Measurements from ENCODE around the gene PEMT. TPM values are rescaled to one million over a fixed set of nuclear protein-coding genes. Genes with fewer than 3 reads are reported as not detected.
A peak's percentile ranks its signal among the peaks of the same experiment; 100 is the strongest.

PEMT gene
- total and polyA plus RNA-seq, 2 of the 8 experiments (the other 6 are each of a cell fraction or from before 2014, with no cell fraction given): 42.0 to 118 TPM

GRCh38 chr17:17511881-17512858 lies 79.3 kb downstream of the PEMT start:
- H3K18ac ChIP-seq (ENCODE audit: extremely low read depth, low read length): no peak overlapping the region
- POLR2A ChIA-PET (ENCODE audit: partially characterized antibody): interaction anchor here (0.7 to 3.0 kb wide), 2 partner anchors 16 to 57 kb away, joined by 3 to 26 read pairs; partner anchors contain the start of gene RASD1
- WGBS, 2 experiments (ENCODE audit: extremely low coverage in 1 of 2, insufficient coverage in 1 of 2, insufficient read length in 1 of 2, insufficient replicate concordance in 2 of 2, low coverage in 1 of 2, low lambda C conversion rate in 2 of 2, missing lambda C conversion rate in 1 of 2): 90% methylated on average over 24 of the region's 29 CpGs; no CpG with 5 or more reads in 1 of the 2 experiments
- TF ChIP-seq MAFK (IDR thresholded peaks at IDR 0.05; ENCODE audit: low read depth, low read length) (no peak), POU5F1 (IDR thresholded peaks at IDR 0.05; ENCODE audit: low read depth, low read length) (no peak), JUN (IDR thresholded peaks at IDR 0.05; ENCODE audit: low read depth, low read length) (no peak), BRCA1 (IDR thresholded peaks at IDR 0.05; ENCODE audit: low read depth, low read length) (no peak), MAX (IDR thresholded peaks at IDR 0.05) (no peak), EZH2 (IDR thresholded peaks at IDR 0.05; ENCODE audit: low read depth, low read length, severe bottlenecking) (no peak), USF2 (IDR thresholded peaks at IDR 0.05; ENCODE audit: low read length) (no peak), GABPA (IDR thresholded peaks at IDR 0.05; ENCODE audit: borderline replicate concordance, insufficient read depth, low read length) (no peak), NRF1 (IDR thresholded peaks at IDR 0.05; ENCODE audit: low read depth, low read length) (no peak)

More at GRCh38 chr17:17511881-17512858, 79.3 kb downstream of the PEMT start:
- Histone ChIP-seq H4K20me1 (replicated peaks in 1 of 2; ENCODE audit: control insufficient read depth in 1 of 2, insufficient read depth in 2 of 2, low read length in 2 of 2) (peaks cover 0 to 2% of the 10 kb centered on the region in 2 experiments), H3K23ac (ENCODE audit: insufficient read length) (no peak overlapping the region), H3K56ac (replicated peaks; ENCODE audit: insufficient read length, low read depth, low read length) (no peak overlapping the region), H3K14ac (ENCODE audit: insufficient read length) (no peak overlapping the region), H2BK120ac (replicated peaks; ENCODE audit: low read depth, low read length) (no peak overlapping the region), H3K4ac (replicated peaks; ENCODE audit: insufficient read length, low read depth, low read length) (no peak overlapping the region), H3K27ac (ENCODE audit: low read depth, low read length) (no peak overlapping the region), H2BK15ac (ENCODE audit: low read length) (no peak overlapping the region), H3K27me3 (replicated peaks in 1 of 4; ENCODE audit: control insufficient read depth in 3 of 4, extremely low read depth in 1 of 4, insufficient read depth in 3 of 4, low read length in 3 of 4) (no peaks in the 10 kb centered on the region), H3K79me1 (ENCODE audit: low read depth, low read length) (no peaks in the 10 kb centered on the region), H4K8ac (ENCODE audit: extremely low read depth, insufficient read depth, low read length) (peak overlapping the region; percentile 63), H2BK20ac (ENCODE audit: low read length) (no peak overlapping the region), H2BK12ac (ENCODE audit: low read depth, low read length) (no peak overlapping the region), H3K9ac (replicated peaks in 1 of 4; ENCODE audit: extremely low read depth in 1 of 4, low read depth in 3 of 4, low read length in 3 of 4) (no peak overlapping the region), H3K4me1 (replicated peaks in 1 of 4; ENCODE audit: control insufficient read depth in 3 of 4, insufficient read depth in 4 of 4, low read length in 3 of 4) (peaks cover 4 to 24% (median 12%) of the 10 kb centered on the region in 4 experiments), H2AK5ac (ENCODE audit: low read depth, low read length) (peak overlapping the region; percentile 75; the same call in 1 of the 2 replicates), H3K4me3 (ENCODE audit: extremely low read depth in 1 of 4, insufficient read depth in 2 of 4, low read depth in 3 of 4, low read length in 4 of 4) (no peak overlapping the region), H3K36me3 (ENCODE audit: control insufficient read depth in 2 of 4, insufficient read depth in 4 of 4, low read length in 3 of 4) (no peaks in the 10 kb centered on the region), H3K4me2 (ENCODE audit: insufficient read depth in 1 of 2, low read depth in 2 of 2, low read length in 2 of 2) (no peak overlapping the region), H3K9me3 (ENCODE audit: insufficient read depth in 2 of 2, low read depth in 1 of 2, low read length in 1 of 2) (no peaks in the 10 kb centered on the region), H2BK5ac (ENCODE audit: low read depth, low read length) (no peak overlapping the region), H4K5ac (ENCODE audit: insufficient read length, low read depth, low read length) (no peak overlapping the region), H3K79me2 (ENCODE audit: control insufficient read depth in 1 of 2, insufficient read depth in 2 of 2, low read length in 2 of 2) (no peaks in the 10 kb centered on the region), H2AFZ (ENCODE audit: low read length) (no peak overlapping the region), H3K23me2 (ENCODE audit: low read depth, low read length) (peaks cover 2% of the 10 kb centered on the region; the same call in 1 of the 2 replicates), H4K91ac (replicated peaks; ENCODE audit: insufficient read length, low read length) (no peak overlapping the region)
- CTCF ChIA-PET (ENCODE audit: partially characterized antibody): interaction anchor here (0.7 to 4.4 kb wide), 11 partner anchors 10 to 157 kb away, joined by 3 to 47 read pairs (median 4); partner anchors contain the start of gene RASD1
- DNase-seq (ENCODE audit: low read depth in 1 of 2, low spot score in 2 of 2) (no peak), FAIRE-seq (no peak)

All from H1 (cell line).